ENCODE results near the gene RAG2. TPM values are rescaled to one million over a fixed set of nuclear protein-coding genes. Genes with fewer than 3 reads are reported as not detected.

Gene RAG2
- total RNA-seq, 1 experiment from 2014 or later = not detected

DNA sequence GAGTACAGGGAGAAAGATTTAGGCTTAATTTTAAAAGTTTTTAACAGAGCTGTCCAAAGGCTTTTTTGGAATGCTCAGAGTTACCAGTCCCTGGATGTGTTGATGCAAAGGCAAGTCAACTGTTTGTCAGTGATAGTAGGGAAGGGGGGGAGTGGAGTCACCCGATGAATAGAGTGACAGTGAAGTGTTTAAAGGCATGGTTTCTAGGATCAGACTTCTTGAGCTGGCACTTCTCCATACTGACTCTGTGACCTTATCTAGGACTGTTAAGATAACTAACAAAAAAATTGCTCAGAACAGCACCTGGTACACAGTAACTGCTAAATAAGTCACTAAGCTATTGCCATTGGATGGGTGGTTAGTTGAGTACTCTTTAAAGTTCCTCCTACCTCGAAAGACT, 11.3 kb upstream of the RAG2 start (continued):
- TF ChIP-seq, protein P1, sequence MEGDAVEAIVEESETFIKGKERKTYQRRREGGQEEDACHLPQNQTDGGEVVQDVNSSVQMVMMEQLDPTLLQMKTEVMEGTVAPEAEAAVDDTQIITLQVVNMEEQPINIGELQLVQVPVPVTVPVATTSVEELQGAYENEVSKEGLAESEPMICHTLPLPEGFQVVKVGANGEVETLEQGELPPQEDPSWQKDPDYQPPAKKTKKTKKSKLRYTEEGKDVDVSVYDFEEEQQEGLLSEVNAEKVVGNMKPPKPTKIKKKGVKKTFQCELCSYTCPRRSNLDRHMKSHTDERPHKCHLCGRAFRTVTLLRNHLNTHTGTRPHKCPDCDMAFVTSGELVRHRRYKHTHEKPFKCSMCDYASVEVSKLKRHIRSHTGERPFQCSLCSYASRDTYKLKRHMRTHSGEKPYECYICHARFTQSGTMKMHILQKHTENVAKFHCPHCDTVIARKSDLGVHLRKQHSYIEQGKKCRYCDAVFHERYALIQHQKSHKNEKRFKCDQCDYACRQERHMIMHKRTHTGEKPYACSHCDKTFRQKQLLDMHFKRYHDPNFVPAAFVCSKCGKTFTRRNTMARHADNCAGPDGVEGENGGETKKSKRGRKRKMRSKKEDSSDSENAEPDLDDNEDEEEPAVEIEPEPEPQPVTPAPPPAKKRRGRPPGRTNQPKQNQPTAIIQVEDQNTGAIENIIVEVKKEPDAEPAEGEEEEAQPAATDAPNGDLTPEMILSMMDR (IDR thresholded peaks at IDR 0.05 in 2 of 3, conservative IDR thresholded peaks at IDR 0.05 in 1 of 3; ENCODE audit: borderline replicate concordance in 1 of 3, insufficient read depth in 1 of 3, low read depth in 2 of 3, low read length in 2 of 3) = no peak
- TF ChIP-seq EGR1 (IDR thresholded peaks at IDR 0.05; ENCODE audit: low read depth) (no peak), ELF1 (IDR thresholded peaks at IDR 0.05; ENCODE audit: borderline replicate concordance, low read depth) (no peak)

DNA sequence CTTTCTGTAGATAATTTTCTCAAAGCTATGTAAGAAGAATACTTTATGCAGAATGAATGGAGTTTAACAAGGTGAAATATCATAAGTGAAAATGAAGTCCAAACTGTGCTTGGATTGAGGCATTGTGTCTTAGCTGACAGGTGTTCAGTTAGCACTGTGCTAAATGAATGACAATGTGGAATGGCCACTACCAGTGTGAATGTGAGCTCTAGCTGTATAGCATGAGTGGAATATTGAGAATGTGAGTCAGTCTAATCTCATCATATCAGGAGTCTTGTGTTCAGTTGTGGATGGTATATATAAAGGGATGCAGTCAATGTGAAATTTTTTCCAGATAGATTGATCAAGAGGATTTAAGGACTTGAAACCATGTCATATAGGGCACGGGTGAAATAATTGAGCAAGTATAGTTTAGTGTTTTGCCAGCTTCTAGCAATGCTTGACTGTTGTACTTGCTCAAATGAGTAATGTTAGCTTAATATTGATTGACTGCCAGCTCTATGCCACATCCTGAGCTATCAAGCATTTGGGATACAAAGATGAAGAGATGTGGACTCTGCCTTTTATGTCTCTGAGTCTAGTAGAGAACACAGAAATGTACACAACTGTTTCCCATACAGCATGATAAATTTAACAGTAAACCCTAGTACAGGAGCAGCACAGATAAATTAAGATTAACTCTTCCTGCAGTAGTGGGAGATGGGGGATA, 10.6 kb upstream of the RAG2 start:
- ChIA-PET RAD21 (ENCODE audit: low non-redundant PET in 1 of 2, low total read pairs in 2 of 2, uncharacterized antibody in 2 of 2, unreplicated experiment in 2 of 2) (no interaction called here), CTCF (no interaction called here), POLR2A (no interaction called here)
- BruUV-seq (replicated peaks) = no TSS peak
- Histone ChIP-seq H3K27me3 (ENCODE audit: insufficient read depth, low read length) (no peaks in the 10 kb centered on the region), H2AFZ (ENCODE audit: low read depth, low read length, poor library complexity, severe bottlenecking) (no peak overlapping the region), H3K79me2 (ENCODE audit: insufficient read depth, low read length) (no peaks in the 10 kb centered on the region), H3K27ac (ENCODE audit: low read depth, low read length) (no peak overlapping the region), H3K4me3 (replicated peaks in 1 of 2; ENCODE audit: low read depth in 1 of 2, low read length in 2 of 2) (no peak overlapping the region), H3K4me2 (ENCODE audit: low read length) (no peak overlapping the region), H3K36me3 (ENCODE audit: control insufficient read depth in 1 of 2, insufficient read depth in 2 of 2, low read length in 2 of 2) (no peaks in the 10 kb centered on the region), H3K9ac (ENCODE audit: low read length) (no peak overlapping the region), H3K9me3 (ENCODE audit: control insufficient read depth in 1 of 2, insufficient read depth in 1 of 2, low read depth in 1 of 2, low read length in 2 of 2) (no peaks in the 10 kb centered on the region), H4K20me1 (ENCODE audit: insufficient read depth) (no peaks in the 10 kb centered on the region), H3K9me2 (ENCODE audit: insufficient read depth) (no peaks in the 10 kb centered on the region), H3K4me1 (ENCODE audit: control insufficient read depth in 1 of 2, insufficient read depth in 2 of 2, low read length in 2 of 2) (no peaks in the 10 kb centered on the region)
- DNase-seq (ENCODE audit: low read depth, low spot score) (no peak), ATAC-seq (no peak)
- intact Hi-C loops (cut with micrococcal nuclease) = no loop called here
- TF ChIP-seq, protein P2, sequence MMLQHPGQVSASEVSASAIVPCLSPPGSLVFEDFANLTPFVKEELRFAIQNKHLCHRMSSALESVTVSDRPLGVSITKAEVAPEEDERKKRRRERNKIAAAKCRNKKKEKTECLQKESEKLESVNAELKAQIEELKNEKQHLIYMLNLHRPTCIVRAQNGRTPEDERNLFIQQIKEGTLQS (IDR thresholded peaks at IDR 0.05) = no peak
- TF ChIP-seq, protein P3, sequence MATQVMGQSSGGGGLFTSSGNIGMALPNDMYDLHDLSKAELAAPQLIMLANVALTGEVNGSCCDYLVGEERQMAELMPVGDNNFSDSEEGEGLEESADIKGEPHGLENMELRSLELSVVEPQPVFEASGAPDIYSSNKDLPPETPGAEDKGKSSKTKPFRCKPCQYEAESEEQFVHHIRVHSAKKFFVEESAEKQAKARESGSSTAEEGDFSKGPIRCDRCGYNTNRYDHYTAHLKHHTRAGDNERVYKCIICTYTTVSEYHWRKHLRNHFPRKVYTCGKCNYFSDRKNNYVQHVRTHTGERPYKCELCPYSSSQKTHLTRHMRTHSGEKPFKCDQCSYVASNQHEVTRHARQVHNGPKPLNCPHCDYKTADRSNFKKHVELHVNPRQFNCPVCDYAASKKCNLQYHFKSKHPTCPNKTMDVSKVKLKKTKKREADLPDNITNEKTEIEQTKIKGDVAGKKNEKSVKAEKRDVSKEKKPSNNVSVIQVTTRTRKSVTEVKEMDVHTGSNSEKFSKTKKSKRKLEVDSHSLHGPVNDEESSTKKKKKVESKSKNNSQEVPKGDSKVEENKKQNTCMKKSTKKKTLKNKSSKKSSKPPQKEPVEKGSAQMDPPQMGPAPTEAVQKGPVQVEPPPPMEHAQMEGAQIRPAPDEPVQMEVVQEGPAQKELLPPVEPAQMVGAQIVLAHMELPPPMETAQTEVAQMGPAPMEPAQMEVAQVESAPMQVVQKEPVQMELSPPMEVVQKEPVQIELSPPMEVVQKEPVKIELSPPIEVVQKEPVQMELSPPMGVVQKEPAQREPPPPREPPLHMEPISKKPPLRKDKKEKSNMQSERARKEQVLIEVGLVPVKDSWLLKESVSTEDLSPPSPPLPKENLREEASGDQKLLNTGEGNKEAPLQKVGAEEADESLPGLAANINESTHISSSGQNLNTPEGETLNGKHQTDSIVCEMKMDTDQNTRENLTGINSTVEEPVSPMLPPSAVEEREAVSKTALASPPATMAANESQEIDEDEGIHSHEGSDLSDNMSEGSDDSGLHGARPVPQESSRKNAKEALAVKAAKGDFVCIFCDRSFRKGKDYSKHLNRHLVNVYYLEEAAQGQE (IDR thresholded peaks at IDR 0.05; ENCODE audit: low read depth) = no peak
- TF ChIP-seq, protein P4, sequence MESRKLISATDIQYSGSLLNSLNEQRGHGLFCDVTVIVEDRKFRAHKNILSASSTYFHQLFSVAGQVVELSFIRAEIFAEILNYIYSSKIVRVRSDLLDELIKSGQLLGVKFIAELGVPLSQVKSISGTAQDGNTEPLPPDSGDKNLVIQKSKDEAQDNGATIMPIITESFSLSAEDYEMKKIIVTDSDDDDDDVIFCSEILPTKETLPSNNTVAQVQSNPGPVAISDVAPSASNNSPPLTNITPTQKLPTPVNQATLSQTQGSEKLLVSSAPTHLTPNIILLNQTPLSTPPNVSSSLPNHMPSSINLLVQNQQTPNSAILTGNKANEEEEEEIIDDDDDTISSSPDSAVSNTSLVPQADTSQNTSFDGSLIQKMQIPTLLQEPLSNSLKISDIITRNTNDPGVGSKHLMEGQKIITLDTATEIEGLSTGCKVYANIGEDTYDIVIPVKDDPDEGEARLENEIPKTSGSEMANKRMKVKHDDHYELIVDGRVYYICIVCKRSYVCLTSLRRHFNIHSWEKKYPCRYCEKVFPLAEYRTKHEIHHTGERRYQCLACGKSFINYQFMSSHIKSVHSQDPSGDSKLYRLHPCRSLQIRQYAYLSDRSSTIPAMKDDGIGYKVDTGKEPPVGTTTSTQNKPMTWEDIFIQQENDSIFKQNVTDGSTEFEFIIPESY (IDR thresholded peaks at IDR 0.05; ENCODE audit: extremely low read depth, insufficient replicate concordance, low read length) = no peak
- no peak for TF ChIP-seq FOSL1 (IDR thresholded peaks at IDR 0.05; ENCODE audit: low read depth)
- no peak for TF ChIP-seq ZFX (IDR thresholded peaks at IDR 0.05)
- TF ChIP-seq CBX3 (IDR thresholded peaks at IDR 0.05; ENCODE audit: low read depth) = no peak
- no peak for TF ChIP-seq ELF1 (IDR thresholded peaks at IDR 0.05; ENCODE audit: borderline replicate concordance, low read depth)
- TF ChIP-seq SRF (IDR thresholded peaks at IDR 0.05; ENCODE audit: low read depth) = no peak
- TF ChIP-seq ZNF274 (IDR thresholded peaks at IDR 0.05; ENCODE audit: low read depth, low read length) = no peak
- no peak for TF ChIP-seq RAD21 (IDR thresholded peaks at IDR 0.05; ENCODE audit: low read depth)
- TF ChIP-seq, protein P1 (IDR thresholded peaks at IDR 0.05 in 2 of 3, conservative IDR thresholded peaks at IDR 0.05 in 1 of 3; ENCODE audit: borderline replicate concordance in 1 of 3, insufficient read depth in 1 of 3, low read depth in 2 of 3, low read length in 2 of 3) = no peak
- no peak for TF ChIP-seq TCF7L2 (IDR thresholded peaks at IDR 0.05; ENCODE audit: borderline replicate concordance, extremely low read depth, insufficient read depth, insufficient read length)
